NCI-H526 treated with DMSO at 0.1 percent for 48 hours (cell line): ENCODE results near the gene KRTAP5-3.

Source experiments
- DNase-seq: peaks from one replicate; lab custom pipeline; 2025; lab: John Stamatoyannopoulos, UW

Gene KRTAP5-3

GRCh38 chr11:1643146-1643690, 35.0 kb upstream of the KRTAP5-3 start:
- no peak for DNase-seq

GRCh38 chr11:1642288-1643145, 34.3 kb upstream of the KRTAP5-3 start:
- DNase-seq = no peak

GRCh38 chr11:1641096-1641495, 32.8 kb upstream of the KRTAP5-3 start:
- DNase-seq = no peak

GRCh38 chr11:1640076-1640946, 32.0 kb upstream of the KRTAP5-3 start:
- peak; percentile 50 for DNase-seq

DNA sequence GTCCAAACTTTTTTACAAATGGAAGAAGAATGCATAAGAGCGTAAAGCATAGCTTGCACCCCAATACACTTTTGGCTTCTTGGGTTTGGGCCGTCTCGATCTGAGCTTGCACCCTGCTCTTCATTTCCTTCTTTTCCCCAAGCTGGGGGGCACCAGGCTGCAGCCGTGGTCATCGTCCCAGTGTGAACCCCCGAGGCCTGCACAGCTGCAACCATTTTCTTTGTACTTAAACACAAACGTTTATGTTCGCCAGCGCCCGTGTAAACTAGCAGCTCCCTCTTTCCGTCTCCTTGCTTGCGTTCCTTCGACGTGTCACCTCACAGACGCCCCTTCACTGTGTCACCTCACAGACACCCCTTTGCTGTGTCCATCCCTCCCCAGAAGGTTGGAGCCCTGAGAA, 31.4 kb upstream of the KRTAP5-3 start:
- DNase-seq = no peak

- DNase-seq = peak; percentile 9
Measured at GRCh38 chr11:1639102-1639620, 30.9 kb upstream of the KRTAP5-3 start.

DNA sequence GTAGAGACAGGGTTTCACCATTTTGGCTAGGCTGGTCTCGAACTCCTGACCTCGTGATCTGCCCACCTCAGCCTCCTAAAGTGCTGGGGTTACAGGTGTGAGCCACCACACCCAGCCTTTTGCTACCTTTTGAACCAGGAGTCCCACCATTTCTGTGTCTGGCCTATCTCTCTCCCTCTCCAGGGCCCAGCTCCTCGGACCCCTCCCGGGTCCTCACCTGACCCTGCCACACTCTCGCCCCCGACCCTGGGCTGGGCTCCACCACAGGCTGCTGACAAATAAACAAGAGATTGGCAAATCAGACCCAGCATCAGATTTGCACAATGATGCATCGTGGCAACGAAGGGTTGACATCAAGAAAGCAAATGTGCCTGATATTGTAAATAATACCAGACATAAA, 30.1 kb upstream of the KRTAP5-3 start:
- DNase-seq = no peak

DNA sequence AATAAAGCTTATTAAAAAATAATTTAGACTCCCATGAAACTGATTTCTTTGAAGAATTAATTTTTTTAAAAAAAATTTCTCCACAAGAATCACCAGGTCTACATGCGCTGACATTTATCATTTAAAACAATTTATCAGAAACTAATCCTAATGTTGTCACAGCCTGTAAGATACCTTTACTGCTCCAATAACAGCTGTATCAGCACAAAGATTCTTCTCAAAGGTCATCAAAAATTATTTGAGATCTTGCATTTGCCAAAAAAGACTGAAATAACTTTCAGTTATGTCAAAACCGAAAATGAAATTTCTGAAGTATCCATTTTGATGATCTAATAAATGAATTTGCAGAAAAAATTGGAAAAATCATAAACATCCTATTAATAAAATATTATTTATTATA, 29.4 kb upstream of the KRTAP5-3 start:
- no peak for DNase-seq

DNA sequence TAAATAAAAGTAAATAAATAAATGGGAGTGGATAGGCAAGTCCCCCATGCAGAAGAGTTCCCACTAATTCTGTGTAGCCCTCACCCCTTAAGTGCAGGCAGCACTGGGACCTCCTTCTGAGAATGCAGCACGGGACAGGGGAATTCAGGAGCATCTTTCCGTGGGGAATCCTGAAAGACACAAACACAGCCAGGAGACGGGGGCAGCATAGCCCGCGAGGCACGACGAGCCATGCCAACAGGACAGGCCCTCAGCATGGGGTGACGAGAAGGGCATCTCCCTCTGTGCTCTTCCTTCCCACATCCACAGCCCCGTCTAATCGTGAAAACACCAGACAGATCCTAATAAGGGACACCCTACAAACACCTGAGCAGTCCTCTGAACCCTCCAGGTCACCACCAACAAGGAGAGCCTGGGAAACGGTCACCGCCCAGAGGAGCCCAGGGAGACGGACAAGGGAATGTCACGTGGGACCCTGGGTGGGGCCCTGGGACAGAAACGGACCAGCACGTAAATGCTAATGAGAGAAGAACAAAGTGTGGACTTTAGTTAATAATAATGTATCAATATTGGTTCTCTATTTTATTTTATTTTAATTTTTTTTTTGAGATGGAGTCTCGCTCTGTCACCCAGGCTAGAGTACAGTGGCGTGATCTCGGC, 28.2 kb upstream of the KRTAP5-3 start:
- DNase-seq = no peak

DNA sequence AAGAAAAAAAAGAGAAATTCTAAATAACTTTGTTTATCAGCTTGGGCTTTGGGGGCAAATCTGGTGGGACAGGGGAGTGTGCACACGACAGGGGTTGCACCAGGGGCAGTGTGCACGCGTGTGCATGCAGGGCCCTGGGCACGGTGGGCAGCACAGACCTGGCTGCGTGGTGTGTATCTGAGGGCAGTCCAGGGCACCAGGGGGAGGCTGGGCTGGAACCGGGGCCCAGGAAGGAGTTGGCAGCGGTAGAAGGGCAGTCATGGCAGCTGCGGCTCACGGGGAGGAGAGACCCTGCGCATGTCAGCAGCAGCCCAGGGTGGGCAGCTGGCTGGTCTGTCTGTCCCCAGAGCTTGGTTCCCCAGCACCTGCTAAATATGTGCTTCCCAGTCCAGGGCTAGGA, 25.6 kb upstream of the KRTAP5-3 start:
- DNase-seq = no peak

GRCh38 chr11:1632053-1632714, 23.9 kb upstream of the KRTAP5-3 start:
- no peak for DNase-seq

DNA sequence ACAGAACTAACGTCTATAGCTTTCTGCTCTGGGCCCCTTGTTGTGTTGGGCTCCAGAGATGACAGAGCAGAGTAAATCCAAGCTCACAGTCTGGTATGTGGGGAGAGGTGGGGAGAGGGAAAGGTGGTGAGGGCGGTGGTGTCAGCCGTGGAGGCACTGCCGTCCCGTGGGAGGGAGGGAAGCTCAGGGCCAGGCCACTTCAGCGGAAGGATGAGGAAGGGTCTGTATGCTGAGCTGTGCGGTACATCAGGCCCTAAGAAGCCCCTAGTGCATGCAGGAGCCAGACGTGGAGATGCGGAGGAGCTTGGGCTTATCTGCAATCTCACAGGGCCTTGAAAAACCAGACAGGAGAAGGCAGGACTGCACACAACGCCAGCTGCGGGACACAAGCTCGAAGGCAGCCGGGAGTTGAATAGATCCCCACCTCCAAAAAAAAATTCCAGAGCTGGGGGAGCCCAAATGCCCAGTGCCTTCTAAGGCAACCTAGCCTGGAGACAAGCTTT, 22.9 kb upstream of the KRTAP5-3 start:
- no peak for DNase-seq

GRCh38 chr11:1630271-1630670, 22.0 kb upstream of the KRTAP5-3 start:
- DNase-seq = no peak

GRCh38 chr11:1629326-1630185, 21.3 kb upstream of the KRTAP5-3 start, which contains the start of gene KRTAP5-5:
Gene KRTAP5-5, plus strand, starts transcription at chr11:1629775. Its CDS starts 66 bp downstream, at chr11:1629841.
- no peak for DNase-seq

GRCh38 chr11:1628506-1629325, 20.5 kb upstream of the KRTAP5-3 start:
- DNase-seq = peak; percentile 30

GRCh38 chr11:1625541-1625940, 17.3 kb upstream of the KRTAP5-3 start:
- no peak for DNase-seq

DNA sequence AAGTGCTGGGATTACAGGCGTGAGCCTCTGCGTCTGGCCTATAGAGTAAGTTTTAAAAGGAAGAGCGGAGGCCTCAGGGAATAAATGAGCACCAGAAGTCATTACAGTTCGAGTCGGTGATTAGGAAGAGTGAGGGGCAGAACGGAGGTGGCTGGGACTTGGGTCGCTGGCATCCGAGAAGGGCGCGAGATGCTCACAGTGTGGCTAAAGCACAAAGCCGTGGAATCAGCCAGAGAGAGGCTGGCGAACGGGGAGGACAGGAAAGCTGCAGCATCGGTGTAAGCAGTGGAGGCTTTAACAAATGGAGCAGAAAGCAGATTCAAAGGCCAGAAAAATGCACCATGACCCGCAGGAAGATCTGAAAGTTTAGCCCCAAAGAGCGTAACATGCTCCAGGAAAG, 16.4 kb upstream of the KRTAP5-3 start:
- no peak for DNase-seq

- DNase-seq = no peak
Measured at GRCh38 chr11:1623716-1624115, 15.5 kb upstream of the KRTAP5-3 start.

DNA sequence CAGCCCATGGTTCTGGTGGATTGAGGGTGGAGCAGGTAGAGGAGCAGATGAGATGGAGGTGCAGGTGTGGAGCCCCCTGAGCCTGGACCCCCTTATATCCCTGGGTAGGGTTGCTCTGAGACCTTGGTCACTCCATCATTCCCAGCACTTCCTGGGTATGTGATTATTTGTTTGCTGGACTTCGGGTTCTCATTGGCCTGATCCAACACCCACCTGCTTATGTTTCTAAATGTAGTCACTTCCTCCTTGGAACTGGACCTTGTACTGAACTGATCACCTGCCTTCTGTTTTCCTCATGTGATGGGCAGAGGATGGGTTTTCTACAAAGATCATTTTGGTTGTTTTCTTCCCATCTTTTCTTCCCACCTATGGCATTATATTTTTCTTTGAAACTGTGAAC, 13.8 kb upstream of the KRTAP5-3 start, which contains the start of gene KRTAP5-4:
Gene KRTAP5-4, minus strand, starts transcription at position 53 of the 400 bp plus-strand sequence. Its CDS starts 45 bp downstream, at position 8.
- no peak for DNase-seq
